Measurements from ENCODE around the gene AMOT. TPM values are rescaled to one million over a fixed set of nuclear protein-coding genes. Genes with fewer than 3 reads are reported as not detected.

AMOT gene
- polyA plus RNA-seq, 1 donor from 2014 or later = 2.8 TPM

DNA sequence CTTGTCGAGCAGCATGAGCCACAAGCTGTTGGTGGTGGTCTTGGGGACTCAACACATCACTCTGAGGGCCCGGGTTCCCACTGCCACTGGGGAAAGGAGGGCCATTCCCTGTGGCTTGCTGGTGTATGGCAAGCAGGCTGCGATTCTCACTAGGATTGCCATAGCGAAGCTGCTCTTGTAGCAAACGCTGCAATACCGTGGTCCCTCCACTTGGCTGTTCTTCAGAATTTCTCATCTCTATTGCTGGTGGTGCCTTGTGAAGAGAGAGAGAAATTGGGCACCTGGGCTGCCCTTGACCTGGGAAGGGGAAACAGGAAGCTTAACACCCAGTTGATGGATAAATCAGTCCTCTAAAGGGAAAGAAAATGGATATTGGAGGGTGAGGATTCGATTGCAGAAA is 17.7 kb downstream of the AMOT start:
- Histone ChIP-seq H3K9me3 (ENCODE audit: low read length) (no peaks in the 10 kb centered on the region), H3K79me2 (replicated peaks; ENCODE audit: insufficient read depth, low read length) (no peaks in the 10 kb centered on the region), H3K27ac (ENCODE audit: low read length) (no peak overlapping the region), H3K9me2 (ENCODE audit: insufficient read depth, low read length) (no peaks in the 10 kb centered on the region), H3F3A (ENCODE audit: insufficient read depth, low read length, poor library complexity, severe bottlenecking) (no peaks in the 10 kb centered on the region), H3K36me3 (ENCODE audit: insufficient read depth, low read length) (no peaks in the 10 kb centered on the region), H3K9ac (ENCODE audit: low read length) (no peak overlapping the region), H3K4me3 (ENCODE audit: low read length) (no peak overlapping the region), H4K20me1 (ENCODE audit: insufficient read depth) (no peaks in the 10 kb centered on the region), H3K27me3 (ENCODE audit: insufficient read depth, low read depth, low read length) (no peaks in the 10 kb centered on the region), H3K4me2 (ENCODE audit: low read length) (no peak overlapping the region), H2AFZ (ENCODE audit: low read depth, low read length) (no peak overlapping the region)
- no peak for TF ChIP-seq POLR2AphosphoS5 (IDR thresholded peaks at IDR 0.05)
- no peak for TF ChIP-seq SMC3 (conservative IDR thresholded peaks at IDR 0.05; ENCODE audit: poor library complexity)
- TF ChIP-seq TAF1 (IDR thresholded peaks at IDR 0.05; ENCODE audit: low read depth) = no peak
- no peak for TF ChIP-seq EZH2 (IDR thresholded peaks at IDR 0.05; ENCODE audit: borderline replicate concordance, insufficient read depth, low read length, poor library complexity, severe bottlenecking)
- no peak for TF ChIP-seq EP300 (conservative IDR thresholded peaks at IDR 0.05; ENCODE audit: poor library complexity, severe bottlenecking)
- TF ChIP-seq, protein P1, sequence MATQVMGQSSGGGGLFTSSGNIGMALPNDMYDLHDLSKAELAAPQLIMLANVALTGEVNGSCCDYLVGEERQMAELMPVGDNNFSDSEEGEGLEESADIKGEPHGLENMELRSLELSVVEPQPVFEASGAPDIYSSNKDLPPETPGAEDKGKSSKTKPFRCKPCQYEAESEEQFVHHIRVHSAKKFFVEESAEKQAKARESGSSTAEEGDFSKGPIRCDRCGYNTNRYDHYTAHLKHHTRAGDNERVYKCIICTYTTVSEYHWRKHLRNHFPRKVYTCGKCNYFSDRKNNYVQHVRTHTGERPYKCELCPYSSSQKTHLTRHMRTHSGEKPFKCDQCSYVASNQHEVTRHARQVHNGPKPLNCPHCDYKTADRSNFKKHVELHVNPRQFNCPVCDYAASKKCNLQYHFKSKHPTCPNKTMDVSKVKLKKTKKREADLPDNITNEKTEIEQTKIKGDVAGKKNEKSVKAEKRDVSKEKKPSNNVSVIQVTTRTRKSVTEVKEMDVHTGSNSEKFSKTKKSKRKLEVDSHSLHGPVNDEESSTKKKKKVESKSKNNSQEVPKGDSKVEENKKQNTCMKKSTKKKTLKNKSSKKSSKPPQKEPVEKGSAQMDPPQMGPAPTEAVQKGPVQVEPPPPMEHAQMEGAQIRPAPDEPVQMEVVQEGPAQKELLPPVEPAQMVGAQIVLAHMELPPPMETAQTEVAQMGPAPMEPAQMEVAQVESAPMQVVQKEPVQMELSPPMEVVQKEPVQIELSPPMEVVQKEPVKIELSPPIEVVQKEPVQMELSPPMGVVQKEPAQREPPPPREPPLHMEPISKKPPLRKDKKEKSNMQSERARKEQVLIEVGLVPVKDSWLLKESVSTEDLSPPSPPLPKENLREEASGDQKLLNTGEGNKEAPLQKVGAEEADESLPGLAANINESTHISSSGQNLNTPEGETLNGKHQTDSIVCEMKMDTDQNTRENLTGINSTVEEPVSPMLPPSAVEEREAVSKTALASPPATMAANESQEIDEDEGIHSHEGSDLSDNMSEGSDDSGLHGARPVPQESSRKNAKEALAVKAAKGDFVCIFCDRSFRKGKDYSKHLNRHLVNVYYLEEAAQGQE (IDR thresholded peaks at IDR 0.05; ENCODE audit: borderline replicate concordance) = no peak
- TF ChIP-seq MXI1 (conservative IDR thresholded peaks at IDR 0.05; ENCODE audit: poor library complexity, severe bottlenecking) = no peak
- TF ChIP-seq, protein P2, sequence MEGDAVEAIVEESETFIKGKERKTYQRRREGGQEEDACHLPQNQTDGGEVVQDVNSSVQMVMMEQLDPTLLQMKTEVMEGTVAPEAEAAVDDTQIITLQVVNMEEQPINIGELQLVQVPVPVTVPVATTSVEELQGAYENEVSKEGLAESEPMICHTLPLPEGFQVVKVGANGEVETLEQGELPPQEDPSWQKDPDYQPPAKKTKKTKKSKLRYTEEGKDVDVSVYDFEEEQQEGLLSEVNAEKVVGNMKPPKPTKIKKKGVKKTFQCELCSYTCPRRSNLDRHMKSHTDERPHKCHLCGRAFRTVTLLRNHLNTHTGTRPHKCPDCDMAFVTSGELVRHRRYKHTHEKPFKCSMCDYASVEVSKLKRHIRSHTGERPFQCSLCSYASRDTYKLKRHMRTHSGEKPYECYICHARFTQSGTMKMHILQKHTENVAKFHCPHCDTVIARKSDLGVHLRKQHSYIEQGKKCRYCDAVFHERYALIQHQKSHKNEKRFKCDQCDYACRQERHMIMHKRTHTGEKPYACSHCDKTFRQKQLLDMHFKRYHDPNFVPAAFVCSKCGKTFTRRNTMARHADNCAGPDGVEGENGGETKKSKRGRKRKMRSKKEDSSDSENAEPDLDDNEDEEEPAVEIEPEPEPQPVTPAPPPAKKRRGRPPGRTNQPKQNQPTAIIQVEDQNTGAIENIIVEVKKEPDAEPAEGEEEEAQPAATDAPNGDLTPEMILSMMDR (IDR thresholded peaks at IDR 0.05; ENCODE audit: poor library complexity, severe bottlenecking) = no peak
- TF ChIP-seq RAD21 (conservative IDR thresholded peaks at IDR 0.05) = no peak

DNA sequence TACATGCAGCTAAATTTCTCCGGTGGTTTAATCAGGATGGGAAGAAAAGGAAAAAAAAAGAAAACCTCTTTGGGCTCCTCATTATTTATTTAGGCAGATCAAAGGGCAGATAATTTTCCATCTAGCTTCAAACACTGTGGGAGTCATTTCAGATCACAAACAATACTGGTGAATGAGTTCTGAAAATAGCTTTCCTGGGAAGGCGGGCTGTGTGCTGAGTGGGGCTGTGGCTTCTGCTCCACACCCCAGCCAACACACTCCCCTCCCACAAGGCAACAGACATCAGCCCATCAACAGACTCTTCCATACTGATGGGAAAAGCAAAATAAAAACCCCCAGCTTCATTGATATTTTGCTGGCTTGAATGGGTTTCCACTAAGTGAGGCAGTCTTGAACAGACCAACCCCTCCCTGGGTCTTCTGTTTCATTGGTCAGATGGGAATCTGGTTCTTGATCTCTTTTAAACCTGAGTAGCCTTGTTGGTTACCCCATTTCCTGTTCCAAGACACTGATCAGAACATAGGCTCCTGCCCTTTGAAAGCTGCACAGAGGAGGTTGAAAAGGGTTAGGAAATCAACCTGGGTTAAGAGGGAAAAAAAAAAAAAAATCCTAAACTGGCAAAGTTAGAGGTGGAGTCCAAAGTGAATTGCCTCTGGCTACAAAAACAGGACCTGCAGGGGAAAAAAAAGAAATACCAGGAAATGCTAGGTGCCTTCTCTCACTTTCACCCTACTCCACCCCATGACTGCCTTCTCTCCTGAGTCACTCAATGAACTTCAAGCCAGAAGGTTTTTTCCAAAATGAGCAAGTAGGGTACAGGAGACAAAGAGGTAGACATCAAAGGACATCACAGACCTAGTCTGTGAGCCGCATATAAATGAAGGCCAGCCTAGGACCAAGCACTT is 20.0 kb downstream of the AMOT start:
- Histone ChIP-seq H3K27ac (ENCODE audit: low read length) (no peak overlapping the region), H3K27me3 (ENCODE audit: insufficient read depth, low read depth, low read length) (no peaks in the 10 kb centered on the region)

More for the DNA sequence above, 20.0 kb downstream of the AMOT start:
- H3F3A ChIP-seq (ENCODE audit: insufficient read depth, low read length, poor library complexity, severe bottlenecking) = no peaks in the 10 kb centered on the region
- H3K9me2 ChIP-seq (ENCODE audit: insufficient read depth, low read length) = no peaks in the 10 kb centered on the region
- H3K4me2 ChIP-seq (ENCODE audit: low read length) = no peak overlapping the region
- H3K4me3 ChIP-seq (ENCODE audit: low read length) = no peak overlapping the region
- no peak overlapping the region for H2AFZ ChIP-seq (ENCODE audit: low read depth, low read length)
- no peaks in the 10 kb centered on the region for H3K36me3 ChIP-seq (ENCODE audit: insufficient read depth, low read length)
- no peaks in the 10 kb centered on the region for H4K20me1 ChIP-seq (ENCODE audit: insufficient read depth)
- H3K9me3 ChIP-seq (ENCODE audit: low read length) = no peaks in the 10 kb centered on the region
- TF ChIP-seq MXI1 (conservative IDR thresholded peaks at IDR 0.05; ENCODE audit: poor library complexity, severe bottlenecking) (no peak), EP300 (conservative IDR thresholded peaks at IDR 0.05; ENCODE audit: poor library complexity, severe bottlenecking) (no peak), EZH2 (IDR thresholded peaks at IDR 0.05; ENCODE audit: borderline replicate concordance, insufficient read depth, low read length, poor library complexity, severe bottlenecking) (no peak), TAF1 (IDR thresholded peaks at IDR 0.05; ENCODE audit: low read depth) (no peak), RAD21 (conservative IDR thresholded peaks at IDR 0.05) (no peak)
- TF ChIP-seq, protein P1 (IDR thresholded peaks at IDR 0.05; ENCODE audit: borderline replicate concordance) = no peak
- TF ChIP-seq, protein P2 (IDR thresholded peaks at IDR 0.05; ENCODE audit: poor library complexity, severe bottlenecking) = no peak
- no peaks in the 10 kb centered on the region for H3K79me2 ChIP-seq (replicated peaks; ENCODE audit: insufficient read depth, low read length)
- no peak overlapping the region for H3K9ac ChIP-seq (ENCODE audit: low read length)

Measured in neural cell (in vitro differentiated cells).